GM18508 (cell line): ENCODE results near the gene PPAN.

Experiments
- ATAC-seq: cut with Tn5 transposase; IDR thresholded peaks from one replicate; pipeline ENCODE4 v1.9.1; 2021; ENCODE audit warnings: moderate number of reproducible peaks; ENCODE audit not compliant: insufficient read depth, unreplicated experiment

The PPAN gene

DNA sequence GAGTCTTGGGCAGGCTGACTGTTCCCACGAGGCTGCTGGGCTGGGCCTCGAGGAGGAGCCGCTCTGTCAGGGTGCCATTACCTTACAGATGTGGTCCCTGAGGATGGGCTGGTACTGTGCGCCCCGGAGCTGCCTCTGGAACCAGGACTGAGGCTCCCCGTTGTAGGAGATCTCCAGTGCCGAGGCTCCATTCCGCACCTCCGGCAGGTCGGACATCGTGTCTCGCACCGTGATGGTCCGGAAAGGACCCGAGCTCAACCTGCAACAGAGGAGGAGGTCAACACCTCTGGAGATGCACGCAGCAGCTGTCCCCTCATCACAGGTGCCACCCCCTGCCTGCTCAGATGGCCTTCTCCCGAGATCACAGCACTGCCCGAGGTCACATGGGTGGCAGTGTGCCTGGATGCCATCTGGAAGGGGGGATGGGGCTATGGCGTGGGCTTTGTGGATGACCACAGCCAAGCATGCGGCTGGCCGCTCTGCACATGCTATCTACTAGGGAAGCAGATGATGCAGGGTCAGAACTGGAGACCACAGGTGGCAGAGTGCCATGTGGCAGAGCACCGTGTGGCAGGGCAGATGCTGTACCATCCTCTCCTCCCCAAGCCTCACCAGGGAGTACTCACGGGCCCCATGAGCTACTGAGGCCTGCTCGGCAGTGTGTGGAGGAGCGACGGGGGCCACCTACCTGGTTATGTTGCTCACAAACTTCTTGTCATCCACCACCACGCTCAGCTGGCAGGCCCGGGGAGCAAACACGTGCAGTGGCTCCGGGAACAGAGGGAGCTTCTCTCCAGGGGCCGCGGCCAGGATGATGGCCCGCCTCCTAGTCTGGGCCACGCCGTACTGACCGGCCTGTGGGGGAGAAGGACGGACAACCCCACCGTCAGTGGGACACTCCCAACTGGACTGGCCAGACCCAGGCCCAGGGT, 31.9 kb downstream of the PPAN start:
- ATAC-seq: no peak

DNA sequence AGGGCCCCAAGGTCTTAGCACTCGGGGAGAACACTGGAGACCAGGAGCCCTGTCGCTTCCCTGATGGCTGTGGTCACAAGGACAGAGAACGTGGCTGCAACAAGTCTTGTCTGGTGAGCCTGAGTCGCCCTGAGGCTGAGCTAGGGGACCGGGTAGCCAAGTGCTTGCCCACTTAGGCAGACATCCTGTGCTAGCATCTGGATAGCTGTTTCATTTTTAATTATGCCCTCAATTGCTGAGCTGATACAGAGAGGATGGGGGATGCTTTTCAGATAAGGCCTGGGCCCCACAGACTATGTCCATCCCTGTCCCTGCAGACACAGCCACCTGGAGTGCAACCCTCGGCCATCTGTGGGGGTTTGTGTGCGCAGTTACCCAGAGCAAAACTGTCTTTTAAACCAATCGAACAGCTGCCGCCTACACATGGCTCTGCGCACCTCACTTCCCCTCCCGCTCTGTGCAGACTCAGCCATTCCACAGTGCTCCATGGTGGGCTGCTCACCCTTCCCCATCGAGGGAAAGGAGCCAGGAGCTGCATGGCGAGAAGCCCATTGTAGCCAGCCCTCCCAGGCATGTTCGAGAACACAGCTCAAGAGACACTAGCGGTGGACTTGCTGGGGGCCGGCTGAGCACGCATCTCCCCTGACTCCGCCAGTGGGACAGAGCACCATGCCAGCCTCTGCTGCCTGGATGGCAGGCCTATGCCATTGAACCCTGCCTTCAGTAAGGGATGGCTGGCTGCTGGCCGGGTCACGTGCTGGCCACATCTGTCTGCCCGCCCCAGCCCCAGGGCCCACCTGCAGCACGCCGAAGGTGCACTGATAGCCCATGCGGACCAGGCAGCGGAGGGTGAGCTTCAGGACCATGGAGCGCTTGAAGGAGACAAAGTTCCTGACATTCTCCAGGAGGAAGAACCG, 33.0 kb downstream of the PPAN start:
- ATAC-seq: no peak

DNA sequence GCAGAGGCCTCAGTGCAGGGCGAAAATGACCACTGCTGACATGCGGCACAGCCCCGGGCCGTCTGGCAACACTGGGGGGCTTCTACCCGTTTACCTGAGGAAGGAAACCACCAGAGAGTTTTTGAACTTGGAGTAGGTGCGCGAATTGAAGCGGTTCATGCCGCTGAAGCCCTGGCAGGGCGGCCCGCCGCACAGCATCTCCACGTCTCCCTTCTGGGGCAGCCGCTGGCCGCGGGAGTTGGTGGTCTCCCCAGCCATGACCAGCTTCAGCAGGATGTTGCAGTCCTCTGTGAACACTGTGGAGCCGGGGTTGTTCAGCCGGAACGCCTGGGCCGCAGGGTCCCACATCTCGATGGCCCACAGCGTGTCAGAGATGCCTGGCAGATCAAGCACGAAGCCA, 33.8 kb downstream of the PPAN start:
- no peak for ATAC-seq

DNA sequence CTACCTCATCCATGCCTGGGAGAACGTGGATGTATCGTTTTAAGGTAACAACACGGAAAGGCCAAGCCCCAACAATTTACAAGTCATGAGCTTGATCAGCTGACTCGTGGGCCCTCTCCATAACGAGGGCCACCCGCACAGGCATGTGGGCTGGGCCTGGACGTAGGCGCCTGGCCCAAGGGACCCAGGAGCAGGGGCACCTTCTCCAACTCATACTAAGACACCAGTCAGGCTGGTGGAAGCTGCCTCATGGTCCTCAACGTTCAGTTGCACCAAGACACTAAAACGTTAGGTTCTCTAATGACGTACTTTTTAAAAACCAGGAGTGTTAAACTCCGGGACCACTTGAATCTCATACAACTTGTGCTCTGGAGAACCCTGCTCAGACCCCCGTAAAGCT, 35.3 kb downstream of the PPAN start:
- no peak for ATAC-seq

DNA sequence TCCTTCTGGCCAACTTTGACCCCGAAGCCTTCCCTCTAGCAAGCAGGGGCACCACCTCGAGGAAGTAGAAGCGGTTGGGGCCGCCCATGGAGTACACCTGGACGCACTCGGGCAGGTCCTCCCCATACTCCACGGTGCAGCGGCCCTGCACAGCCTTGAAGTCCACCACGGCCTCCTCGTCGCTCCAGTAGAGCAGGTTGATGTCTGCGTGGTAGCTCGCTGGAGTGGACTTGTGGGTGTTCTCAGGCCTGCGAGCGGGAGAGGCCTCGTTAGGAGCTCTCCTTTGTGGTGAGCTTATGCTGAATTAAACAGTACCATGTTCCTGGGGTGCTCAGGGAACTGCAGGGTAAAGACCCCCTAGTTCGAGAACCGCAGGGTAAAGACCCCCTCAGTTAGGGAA, 35.8 kb downstream of the PPAN start:
- no peak for ATAC-seq

DNA sequence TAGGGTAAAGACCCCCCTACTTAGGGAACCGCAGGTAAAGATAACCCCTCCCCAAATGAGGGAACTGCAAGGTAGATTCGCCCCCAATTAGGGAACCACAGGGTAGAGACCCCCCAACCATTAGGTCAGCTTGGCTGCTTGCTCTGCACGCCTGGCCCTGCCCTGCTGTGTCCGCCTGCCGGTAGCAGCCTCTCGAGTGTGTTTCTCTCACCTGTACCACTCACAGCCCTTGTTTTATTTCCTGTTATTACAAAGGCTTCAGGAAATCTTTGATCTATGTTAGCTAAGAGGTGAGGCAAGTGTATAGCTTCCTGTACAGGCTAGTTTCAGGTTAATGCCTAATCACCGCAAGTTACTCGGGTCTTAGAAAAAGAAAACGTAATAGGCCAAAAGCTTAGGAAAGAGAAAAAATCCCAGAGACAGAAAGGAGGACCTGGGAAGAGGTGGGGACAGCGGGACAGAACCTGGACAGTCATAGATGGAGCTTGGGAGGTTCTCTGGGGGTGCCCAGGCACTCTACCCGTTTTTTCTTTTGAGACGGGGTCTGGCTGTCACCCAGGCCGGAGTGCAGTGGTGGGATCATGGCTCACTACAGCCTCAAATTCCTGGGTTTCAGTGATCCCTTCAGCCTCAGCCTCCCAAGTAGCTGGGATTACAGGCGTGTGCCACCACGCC, 36.7 kb downstream of the PPAN start:
- no peak for ATAC-seq

DNA sequence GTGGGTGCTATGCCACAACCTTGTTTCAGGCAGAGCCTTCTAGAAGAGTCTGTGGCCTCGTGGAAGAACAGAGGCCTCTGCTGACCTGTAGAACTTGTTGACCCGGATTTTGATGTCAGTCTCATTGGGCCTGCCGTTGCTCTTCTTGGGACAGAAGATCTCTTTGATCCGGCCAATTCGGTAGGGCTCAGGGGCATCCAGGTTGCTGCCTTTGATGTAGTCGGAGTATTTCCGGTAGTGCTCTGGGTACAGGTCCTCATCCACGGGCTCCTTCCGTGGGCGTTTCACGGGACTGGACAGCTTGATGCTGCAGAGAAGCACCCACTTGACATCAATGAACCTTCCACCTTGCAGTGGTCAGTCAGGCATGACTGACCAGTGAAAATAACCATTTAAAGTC, 37.5 kb downstream of the PPAN start:
- ATAC-seq: no peak

DNA sequence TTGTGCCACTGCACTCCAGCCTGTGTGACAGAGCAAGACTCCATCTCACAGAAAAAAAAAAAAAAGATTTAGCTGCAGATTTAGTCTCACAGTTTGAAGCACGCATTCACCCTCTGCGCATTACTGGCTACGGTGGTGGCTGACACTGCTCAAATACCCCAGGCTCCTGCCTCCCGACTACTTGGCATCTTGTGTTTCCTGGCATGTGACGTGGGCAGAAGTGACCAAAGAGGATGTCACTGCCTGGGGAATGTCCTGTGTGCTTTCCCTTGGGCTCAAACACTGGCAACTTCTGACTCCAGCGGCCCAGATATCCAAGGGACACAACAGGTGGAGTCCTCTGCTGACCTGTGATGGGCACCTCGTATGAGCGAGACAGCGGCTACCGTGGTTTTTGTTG, 38.2 kb downstream of the PPAN start:
- no peak for ATAC-seq

DNA sequence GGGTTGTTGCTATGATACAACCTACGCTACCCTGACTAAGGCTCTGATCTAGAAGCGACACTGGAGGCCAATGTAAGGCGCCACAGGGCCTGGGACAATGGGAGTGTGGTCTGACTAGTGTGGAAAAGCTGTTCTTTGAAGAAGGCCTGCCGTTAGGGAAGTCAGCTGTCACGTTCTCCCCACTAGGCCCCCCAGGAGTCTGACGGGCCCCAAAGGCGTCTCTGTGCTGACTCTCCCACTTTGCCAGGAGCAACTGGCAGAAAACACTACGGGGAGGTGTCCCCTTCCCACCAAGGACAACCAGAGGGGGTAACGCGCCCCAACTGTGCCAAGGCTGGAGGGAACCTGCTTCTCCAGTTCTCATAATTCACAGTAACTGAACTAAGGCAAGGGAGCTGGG, 38.9 kb downstream of the PPAN start:
- no peak for ATAC-seq

DNA sequence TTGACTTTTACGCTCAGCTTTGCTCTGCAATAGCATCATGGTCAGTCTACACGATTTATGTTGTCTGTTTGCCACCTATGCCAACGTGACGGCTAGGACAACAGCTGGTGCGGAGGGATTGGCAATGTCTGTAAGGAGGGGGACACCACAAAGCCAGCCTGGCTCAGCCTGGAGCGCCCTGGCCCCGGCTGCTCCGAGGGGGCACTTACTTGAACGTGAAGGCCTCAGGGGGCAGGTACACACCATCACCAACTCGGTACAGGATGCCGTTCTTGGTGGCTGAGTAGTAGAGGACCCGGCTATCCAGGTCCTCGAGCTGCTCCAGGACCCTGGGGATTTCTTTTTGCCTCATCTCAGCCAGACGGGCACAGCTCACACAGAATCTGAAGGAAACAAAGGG, 40.0 kb downstream of the PPAN start:
- ATAC-seq: no peak

DNA sequence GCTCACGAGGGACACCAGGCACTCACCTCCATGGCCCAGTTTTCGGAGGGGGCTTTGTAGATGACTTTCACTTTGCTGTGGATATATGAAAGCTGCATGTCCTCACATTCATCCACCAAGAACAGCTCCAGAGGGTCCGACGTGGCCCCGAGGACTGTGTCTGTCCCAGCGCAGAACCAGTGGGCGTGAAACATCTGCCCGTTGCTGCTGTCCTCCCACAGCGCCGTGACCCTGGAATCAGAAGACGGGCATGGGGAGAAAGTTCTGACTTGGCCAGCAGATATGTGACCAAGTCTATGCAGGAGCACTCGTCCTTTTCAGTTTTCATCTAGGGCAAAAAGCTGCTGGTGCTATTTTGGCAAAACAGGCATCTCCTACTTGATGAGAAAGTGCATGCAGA, 43.3 kb downstream of the PPAN start:
- no peak for ATAC-seq

DNA sequence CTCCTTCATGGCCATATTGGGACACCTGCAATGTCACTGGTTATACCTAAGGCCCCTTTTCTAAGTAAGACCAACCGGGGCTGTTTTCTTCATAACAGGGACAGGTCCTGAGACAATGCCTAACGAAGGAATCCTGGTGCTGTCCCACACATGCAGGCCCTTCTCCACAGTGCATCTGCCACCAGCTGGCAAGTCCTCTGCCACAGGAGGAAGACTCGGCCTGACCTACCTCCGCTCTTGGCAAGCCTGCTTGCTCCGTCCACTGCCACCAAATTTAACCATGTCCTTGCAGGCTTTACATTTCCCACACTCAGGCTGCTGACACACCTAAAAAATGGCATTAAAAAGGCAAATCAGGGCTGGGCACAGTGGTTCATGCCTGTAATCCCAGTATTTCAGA, 45.4 kb downstream of the PPAN start:
- no peak for ATAC-seq

DNA sequence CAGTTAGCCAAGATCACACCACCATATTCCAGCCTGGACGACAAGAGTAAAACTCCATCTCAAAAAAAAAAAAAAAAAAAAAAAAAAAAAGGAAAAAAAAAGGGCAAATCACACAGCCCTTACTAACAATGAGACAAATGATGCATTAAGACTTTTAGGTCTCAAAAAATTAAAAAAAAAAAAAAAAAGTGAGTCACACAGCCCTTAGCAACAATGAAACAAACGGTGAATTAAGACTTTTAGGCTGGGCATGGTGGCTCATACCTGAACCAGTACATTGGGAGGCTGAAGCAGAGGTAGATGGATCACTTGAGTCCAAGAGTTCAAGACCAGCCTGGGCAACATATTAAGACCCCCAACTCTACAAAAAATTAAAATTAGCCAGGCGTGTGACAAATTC, 45.9 kb downstream of the PPAN start:
- ATAC-seq: no peak

DNA sequence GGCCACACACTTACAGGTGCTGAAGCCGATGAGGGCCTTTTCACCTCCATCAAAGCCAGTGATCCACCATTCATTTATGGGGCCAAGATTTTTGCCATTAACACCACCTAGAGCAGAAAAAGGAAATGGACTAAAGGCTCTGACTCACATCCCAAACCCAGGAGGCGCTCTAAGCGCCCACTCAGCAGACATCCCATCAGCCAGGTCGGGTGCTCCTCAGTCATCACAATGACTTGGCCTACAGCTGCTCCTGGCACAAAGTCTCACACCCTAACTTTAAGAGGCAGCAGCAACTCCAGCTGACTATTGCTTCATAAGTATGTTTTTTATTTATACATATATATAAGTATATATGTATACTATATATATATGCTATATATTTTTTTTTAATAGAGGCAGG, 49.7 kb downstream of the PPAN start:
- no peak for ATAC-seq

DNA sequence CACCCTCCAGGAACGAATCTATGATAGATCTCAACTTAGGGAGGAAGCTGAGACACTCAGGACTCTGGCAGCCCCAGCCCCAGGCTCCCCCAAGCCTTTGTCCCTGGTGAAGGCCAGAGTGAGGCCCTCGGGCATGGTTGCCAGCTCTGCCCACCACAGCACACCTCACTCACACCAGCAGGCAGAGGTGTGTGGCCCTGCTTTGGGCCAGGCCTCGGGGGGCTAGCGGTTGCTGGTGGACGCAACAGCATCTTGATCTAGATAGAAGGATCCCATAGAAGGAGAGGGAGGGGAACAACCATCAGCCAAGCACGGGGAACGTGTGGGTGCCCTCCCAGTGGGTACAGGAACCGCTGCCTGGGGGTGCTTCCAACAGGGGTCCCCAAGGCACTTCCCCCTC, 51.9 kb downstream of the PPAN start:
- ATAC-seq: no peak

DNA sequence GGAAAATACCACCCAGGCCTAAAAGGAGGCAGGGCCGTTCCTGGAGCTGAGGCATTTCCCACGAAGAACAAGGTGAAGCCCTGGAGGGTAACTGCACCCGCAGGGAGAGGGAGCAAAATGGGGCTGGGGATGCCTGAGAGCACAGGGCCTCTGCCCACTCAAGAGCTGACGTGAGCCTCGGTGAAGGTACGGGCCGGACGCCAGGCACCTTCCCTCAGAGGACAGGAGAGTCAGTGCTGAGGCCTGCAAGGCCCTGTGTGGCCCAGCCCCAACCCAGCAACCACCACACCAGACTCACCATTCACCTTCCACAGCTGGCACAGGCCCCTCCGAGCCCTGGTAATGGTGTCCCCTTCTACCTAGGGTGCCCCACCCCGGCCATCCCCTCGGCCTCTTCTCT, 52.3 kb downstream of the PPAN start:
- ATAC-seq: no peak

DNA sequence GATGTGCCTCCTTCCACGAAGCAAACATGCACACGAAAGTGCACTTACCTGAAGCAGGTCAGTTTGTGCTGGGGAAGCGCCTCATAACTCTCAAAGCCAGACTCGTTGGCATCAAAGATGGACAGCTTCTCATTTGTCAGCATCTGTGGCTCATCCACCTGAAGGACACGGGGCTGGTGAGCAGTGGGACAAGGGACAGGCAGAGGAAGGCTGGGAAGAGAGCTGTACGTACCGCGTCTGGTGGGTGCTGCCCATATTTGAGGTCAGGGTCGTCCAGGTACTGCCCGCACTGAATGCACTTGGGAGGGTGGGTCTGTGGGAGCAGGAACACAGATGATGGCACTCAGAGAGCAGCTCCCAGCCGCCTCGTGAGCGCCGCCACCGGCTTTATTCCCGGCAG, 53.4 kb downstream of the PPAN start:
- no peak for ATAC-seq
